GM12873 (cell line): ENCODE results near the gene GPR55.
A peak's percentile ranks its signal among the peaks of the same experiment; 100 is the strongest.

Experiments used
- TF ChIP-seq, protein P1 (sequence below): IDR thresholded peaks from 2 replicates; pipeline ENCODE4 v1.5.1; 2012; ENCODE audit warnings: low read depth, mild to moderate bottlenecking, moderate library complexity, low read length, control low read depth; ENCODE audit not compliant: insufficient read depth; ENCODE audit errors: missing control alignments

The GPR55 gene, protein sequence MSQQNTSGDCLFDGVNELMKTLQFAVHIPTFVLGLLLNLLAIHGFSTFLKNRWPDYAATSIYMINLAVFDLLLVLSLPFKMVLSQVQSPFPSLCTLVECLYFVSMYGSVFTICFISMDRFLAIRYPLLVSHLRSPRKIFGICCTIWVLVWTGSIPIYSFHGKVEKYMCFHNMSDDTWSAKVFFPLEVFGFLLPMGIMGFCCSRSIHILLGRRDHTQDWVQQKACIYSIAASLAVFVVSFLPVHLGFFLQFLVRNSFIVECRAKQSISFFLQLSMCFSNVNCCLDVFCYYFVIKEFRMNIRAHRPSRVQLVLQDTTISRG

DNA sequence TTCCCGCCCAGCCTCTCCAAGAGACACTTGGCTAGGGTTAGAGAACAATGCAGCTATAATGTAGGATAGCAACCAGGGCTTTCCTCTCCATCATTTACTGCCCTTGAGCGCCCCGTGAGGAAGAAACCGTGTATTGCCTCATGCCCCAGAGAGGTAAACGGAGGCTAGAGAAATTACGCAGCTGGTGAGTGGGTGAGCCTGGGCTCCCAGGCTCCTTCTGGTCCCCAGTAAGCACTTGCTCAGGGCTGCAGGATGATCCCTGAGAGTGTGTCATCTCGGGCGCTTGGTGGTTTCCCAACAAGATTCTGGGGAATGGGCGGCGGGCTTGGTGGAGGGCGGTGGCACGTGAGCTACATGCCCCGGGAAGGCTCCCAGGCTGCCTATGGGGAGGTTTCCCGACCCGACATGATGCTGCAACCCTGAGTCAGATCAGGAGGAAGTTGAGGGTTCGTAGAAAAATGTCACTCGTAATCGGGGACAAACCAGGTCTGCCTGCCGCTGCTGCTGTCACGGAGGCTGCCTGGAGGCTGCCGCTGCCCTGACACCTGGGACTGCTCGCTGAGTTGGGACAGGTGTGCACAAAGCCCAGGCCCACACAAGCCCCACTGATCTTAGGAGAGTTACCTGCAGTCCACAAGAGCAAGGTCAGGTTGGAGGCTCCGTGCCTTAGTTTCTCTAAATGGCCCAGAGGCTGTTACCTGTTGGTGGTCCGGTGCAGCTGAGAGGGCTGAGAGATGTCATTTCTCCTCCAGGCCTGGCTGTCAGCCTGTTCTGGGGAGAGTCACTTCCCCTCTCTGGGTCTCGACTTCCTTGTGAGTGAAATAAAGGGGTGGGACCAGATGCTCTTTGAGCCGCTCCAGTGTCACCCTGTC lies at the start of gene GPR55:
TSS of gene GPR55 (minus strand) at position 773 of the 872 bp plus-strand sequence. CDS start 14,280 bp downstream, outside the sequence.
- TF ChIP-seq, protein P1, sequence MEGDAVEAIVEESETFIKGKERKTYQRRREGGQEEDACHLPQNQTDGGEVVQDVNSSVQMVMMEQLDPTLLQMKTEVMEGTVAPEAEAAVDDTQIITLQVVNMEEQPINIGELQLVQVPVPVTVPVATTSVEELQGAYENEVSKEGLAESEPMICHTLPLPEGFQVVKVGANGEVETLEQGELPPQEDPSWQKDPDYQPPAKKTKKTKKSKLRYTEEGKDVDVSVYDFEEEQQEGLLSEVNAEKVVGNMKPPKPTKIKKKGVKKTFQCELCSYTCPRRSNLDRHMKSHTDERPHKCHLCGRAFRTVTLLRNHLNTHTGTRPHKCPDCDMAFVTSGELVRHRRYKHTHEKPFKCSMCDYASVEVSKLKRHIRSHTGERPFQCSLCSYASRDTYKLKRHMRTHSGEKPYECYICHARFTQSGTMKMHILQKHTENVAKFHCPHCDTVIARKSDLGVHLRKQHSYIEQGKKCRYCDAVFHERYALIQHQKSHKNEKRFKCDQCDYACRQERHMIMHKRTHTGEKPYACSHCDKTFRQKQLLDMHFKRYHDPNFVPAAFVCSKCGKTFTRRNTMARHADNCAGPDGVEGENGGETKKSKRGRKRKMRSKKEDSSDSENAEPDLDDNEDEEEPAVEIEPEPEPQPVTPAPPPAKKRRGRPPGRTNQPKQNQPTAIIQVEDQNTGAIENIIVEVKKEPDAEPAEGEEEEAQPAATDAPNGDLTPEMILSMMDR = peak; percentile 90

DNA sequence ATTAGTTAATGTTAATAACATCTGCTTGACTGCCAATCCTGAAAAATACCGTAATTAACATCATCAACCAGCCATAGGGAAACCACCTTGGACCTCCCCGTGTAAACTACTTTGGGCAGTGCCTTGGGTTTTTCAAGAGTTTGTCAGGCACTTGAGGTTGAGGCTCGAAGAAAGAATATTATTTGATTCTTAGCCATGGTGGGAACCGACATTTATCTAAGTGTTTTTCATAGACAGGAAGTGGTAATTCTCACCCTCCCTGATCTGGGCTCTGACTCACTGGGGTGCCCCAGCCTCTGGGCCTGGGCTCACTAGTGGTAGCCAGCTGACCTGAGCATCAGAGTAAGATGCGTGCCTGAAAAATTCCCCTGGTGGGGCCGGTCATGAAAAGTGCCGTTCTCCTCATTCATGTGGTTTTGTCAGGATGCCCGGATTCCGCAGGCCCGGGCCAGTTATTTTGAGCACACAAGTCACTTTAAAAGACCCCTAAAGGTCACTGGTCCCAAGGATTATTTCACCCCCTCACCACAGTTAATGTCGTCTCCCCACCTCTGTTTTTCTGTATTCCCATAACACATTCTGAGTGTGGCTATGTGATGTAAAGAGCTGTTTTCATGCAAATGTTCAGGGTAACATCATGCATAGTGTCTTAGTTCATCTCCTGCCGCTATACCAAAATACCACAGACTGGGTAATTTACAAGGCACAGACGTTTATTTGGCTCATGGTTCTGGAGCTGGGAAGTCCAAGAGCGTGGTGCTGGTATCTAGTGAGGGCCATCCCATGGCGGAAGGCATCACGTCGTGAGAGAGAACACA lies 49.3 kb upstream of the GPR55 start:
- TF ChIP-seq, protein P1 = no peak

DNA sequence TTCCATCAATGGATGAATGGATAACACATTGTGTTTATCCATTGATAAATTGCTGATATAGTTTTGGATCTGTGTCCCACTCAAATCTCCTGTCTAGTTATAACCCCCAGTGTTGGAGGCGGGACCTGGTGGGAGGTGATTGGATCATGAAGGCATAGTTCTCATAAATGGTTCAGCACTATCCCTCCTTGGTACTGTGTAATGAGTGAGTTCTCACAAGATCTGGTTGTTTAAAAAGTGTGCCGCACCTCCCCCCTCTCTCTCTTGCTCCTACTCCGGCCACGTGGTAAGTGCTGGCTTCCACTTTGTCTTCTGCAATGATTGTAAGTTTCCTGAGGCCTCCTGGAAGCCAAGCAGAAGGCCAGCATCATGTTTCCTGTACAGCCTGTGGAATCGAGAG lies 47.0 kb upstream of the GPR55 start:
- TF ChIP-seq, protein P1 = no peak

DNA sequence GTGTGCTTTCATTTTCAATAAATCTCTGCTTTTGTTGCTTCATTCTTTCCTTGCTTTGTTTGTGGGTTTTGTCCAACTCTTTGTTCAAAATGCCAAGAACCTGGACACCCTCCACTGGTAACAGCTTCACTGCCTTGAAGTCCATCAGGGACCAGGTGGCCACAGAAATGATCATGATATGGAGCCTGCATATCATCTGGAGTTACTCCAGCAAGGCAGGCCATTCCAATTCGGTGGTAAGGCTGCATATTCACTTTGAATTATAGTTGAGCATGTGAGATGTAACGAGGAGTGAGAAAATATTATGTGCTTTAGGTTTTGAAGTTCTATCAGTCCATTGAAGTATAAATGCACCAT lies 44.6 kb upstream of the GPR55 start:
- TF ChIP-seq, protein P1 = no peak

DNA sequence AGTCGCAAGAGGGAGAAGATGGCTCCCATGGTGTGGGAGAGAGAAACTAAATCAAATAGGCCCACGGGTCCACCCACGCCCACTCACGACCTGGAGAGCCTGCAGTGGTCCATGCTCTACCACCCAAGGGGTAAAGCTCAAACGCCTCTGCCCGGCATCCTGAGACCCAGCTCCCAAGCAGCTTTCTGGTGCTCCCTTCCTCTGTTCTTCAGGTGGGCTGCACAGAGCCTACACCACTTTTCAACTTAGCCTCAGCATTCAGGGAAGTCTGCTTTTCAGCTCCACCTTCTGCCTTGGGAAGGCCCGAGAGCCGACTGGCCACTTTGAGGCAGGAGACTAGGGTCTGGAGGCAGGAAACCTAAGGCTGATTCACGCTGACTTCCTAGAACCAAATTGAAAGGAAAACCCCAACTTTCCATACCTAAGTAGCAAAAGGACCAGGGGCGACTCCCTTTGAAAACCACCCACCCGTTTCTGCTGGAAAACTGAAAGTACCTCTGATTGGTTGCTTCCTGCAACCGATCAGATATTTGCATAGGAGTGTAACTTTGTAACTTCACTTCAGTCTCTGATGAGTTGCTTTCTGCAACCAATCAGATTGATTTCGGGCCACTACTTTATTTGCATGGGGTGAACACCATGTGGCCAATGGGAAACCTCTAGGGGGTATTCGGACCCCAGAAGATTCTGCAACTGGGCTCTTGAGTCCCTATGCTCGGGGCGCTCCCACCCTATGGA lies 44.0 kb upstream of the GPR55 start:
- TF ChIP-seq, protein P1 = no peak

DNA sequence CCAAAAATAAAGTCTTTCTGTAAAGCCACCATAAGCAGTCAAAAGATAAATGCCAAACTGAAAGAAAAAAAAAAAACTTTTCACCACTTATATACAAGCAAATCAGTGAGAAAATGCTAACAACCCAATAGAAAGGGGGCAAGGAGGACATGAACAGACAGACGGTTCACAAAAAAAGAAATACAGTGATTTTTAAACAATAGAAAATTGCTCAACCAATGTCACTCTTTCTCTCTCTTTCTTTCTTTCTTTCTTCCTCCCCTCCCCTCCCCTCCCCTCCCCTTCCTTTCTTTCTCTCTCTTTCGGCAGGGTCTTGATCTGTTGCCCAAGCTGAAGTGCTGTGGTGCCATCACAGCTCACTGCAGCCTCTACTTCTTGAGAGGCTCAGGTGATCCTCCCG lies 42.1 kb upstream of the GPR55 start:
- TF ChIP-seq, protein P1 = no peak
